ENCODE measurements around the gene ARL17A.
"Not testable (repeated sequence)": the region's sequence is repeated elsewhere in the genome, so short reads cannot be mapped to it uniquely, and the experiment has no call there.

GRCh38 chr17:46613876-46614275, 34.4 kb upstream of the ARL17A start:
- TF ChIP-seq CTCF (IDR thresholded peaks at IDR 0.05; ENCODE audit: insufficient read depth, low read length); POLR2AphosphoS5 (IDR thresholded peaks at IDR 0.05; ENCODE audit: low read depth); SPI1 (IDR thresholded peaks at IDR 0.05; ENCODE audit: borderline replicate concordance, low read depth); REST (IDR thresholded peaks at IDR 0.05; ENCODE audit: insufficient replicate concordance, low read depth): not testable (repeated sequence)
